HUES6 (cell line): Measurements from ENCODE around the gene DHX9.
"Not testable (repeated sequence)": the region's sequence is repeated elsewhere in the genome, so short reads cannot be mapped to it uniquely, and the experiment has no call there.

Source experiments
- H3K27ac ChIP-seq: 2 replicates; pipeline ENCODE4 v1.7.0; 2013; ENCODE audit warnings: low read depth, mild to moderate bottlenecking, low read length, inconsistent platforms
- H3K27me3 ChIP-seq: 2 replicates; pipeline ENCODE4 v1.6.1; 2013; ENCODE audit warnings: low read length; ENCODE audit not compliant: control insufficient read depth, insufficient read depth
- H3K36me3 ChIP-seq: 2 replicates; pipeline ENCODE4 v1.6.1; 2013; ENCODE audit warnings: low read length; ENCODE audit not compliant: control insufficient read depth, insufficient read depth
- H3K4me1 ChIP-seq: 2 replicates; pipeline ENCODE4 v1.6.1; 2013; ENCODE audit warnings: low read length; ENCODE audit not compliant: control insufficient read depth, insufficient read depth
- H3K4me3 ChIP-seq: 2 replicates; pipeline ENCODE4 v1.5.1; 2013; ENCODE audit warnings: low read depth, low read length
- H3K9ac ChIP-seq: one replicate; pipeline ENCODE4 v1.6.1; 2013; ENCODE audit warnings: mild to moderate bottlenecking, low read length
- H3K9me3 ChIP-seq: 2 replicates; pipeline ENCODE4 v1.6.1; 2013; ENCODE audit warnings: low read depth, low read length; ENCODE audit not compliant: control insufficient read depth, insufficient read depth

DHX9 gene

GRCh38 chr1:182889997-182890396 is 50.9 kb downstream of the DHX9 start:
- H3K9ac ChIP-seq = no peak overlapping the region

GRCh38 chr1:182890927-182891610 is 51.9 kb downstream of the DHX9 start:
- Histone ChIP-seq H3K36me3 (peaks cover 33% of the 10 kb centered on the region), H3K9ac (no peak overlapping the region), H3K27me3 (no peaks in the 10 kb centered on the region), H3K9me3 (no peaks in the 10 kb centered on the region), H3K27ac (no peak overlapping the region), H3K4me1 (peaks cover 4% of the 10 kb centered on the region; the same call in 1 of the 2 replicates), H3K4me3 (no peak overlapping the region)

More at GRCh38 chr1:182889997-182890396, 50.9 kb downstream of the DHX9 start:
- H3K27me3 ChIP-seq = no peaks in the 10 kb centered on the region
- no peaks in the 10 kb centered on the region for H3K9me3 ChIP-seq
- peaks cover 4% of the 10 kb centered on the region; the same call in 1 of the 2 replicates for H3K4me1 ChIP-seq
- H3K27ac ChIP-seq = no peak overlapping the region
- no peak overlapping the region for H3K4me3 ChIP-seq
- peaks cover 44% of the 10 kb centered on the region for H3K36me3 ChIP-seq

DNA sequence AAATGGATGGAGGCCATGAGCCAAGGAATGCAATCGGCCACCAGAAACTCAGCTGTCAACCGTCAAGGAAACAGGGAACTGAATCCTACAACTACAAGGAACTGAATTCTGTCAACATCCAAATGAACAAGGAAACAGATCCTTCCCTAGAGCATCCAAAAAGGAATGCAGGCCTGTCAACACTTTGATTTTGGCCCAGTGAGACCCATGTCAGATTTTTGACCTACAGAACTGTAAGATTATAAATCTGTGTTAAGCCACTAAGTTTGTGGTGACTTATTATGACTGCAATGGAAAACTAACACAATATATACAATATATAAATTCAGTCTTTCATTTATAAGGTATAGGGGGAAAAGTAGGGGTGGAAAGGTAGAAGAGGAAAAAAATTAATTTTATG is 58.5 kb downstream of the DHX9 start:
- no peaks in the 10 kb centered on the region for H3K4me1 ChIP-seq
- no peak overlapping the region for H3K27ac ChIP-seq
- no peak overlapping the region for H3K9ac ChIP-seq
- H3K9me3 ChIP-seq = no peaks in the 10 kb centered on the region
- no peaks in the 10 kb centered on the region for H3K36me3 ChIP-seq
- no peak overlapping the region for H3K4me3 ChIP-seq
- no peaks in the 10 kb centered on the region for H3K27me3 ChIP-seq

DNA sequence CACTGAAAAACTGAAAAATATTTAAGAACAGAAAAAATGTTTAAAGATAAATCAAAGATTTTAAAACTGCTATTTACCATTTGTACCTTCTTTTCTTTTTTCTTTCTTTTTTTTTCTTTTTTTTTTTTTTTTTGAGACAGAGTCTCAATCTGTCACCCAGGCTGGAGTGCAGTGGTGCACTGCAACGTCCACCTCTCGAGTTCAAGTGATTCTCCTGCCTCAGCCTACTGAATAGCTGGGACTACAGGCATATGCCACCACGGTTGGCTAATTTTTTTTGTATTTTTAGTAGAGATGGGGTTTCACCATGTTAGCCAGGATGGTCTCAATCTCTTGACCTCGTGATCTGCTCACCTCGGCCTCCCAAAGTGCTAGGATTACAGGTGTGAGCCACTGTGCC is 62.8 kb downstream of the DHX9 start:
- not testable (repeated sequence) for H3K36me3 ChIP-seq, H3K4me3 ChIP-seq, H3K27ac ChIP-seq, H3K9ac ChIP-seq, H3K4me1 ChIP-seq, H3K9me3 ChIP-seq, H3K27me3 ChIP-seq

DNA sequence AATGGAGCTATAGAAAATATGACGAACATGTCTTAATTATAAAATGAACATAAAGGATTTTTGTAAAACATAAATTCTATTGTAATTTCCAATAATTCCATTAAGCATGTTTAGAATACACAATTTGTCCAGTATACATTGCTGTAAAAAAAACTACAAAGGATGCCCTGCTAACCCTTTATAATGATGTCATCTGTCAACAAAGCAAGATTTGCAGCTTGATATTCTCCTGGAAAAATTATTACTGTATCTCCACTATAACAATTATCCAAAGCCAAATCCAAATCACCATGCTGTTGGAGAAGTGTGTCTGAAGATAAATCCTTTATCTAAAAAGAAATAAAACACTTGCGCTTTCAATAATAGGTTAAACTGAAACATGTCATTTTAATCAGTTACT is 66.2 kb downstream of the DHX9 start:
- Histone ChIP-seq H3K36me3 (no peaks in the 10 kb centered on the region), H3K27ac (no peak overlapping the region), H3K9me3 (no peaks in the 10 kb centered on the region), H3K4me1 (peaks cover 6% of the 10 kb centered on the region), H3K27me3 (no peaks in the 10 kb centered on the region), H3K4me3 (no peak overlapping the region), H3K9ac (no peak overlapping the region)

GRCh38 chr1:182909578-182909977 is 70.4 kb downstream of the DHX9 start:
- Histone ChIP-seq H3K27ac (no peak overlapping the region), H3K36me3 (no peaks in the 10 kb centered on the region), H3K4me3 (no peak overlapping the region), H3K27me3 (no peaks in the 10 kb centered on the region), H3K4me1 (peaks cover 8% of the 10 kb centered on the region), H3K9ac (no peak overlapping the region), H3K9me3 (peaks cover 17% of the 10 kb centered on the region; the same call in 1 of the 2 replicates)

GRCh38 chr1:182910143-182910542 is 71.0 kb downstream of the DHX9 start:
- H3K9me3 ChIP-seq = peaks cover 17% of the 10 kb centered on the region; the same call in 1 of the 2 replicates
- H3K4me1 ChIP-seq = peaks cover 8% of the 10 kb centered on the region
- H3K27me3 ChIP-seq = no peaks in the 10 kb centered on the region
- H3K4me3 ChIP-seq = no peak overlapping the region
- H3K27ac ChIP-seq = no peak overlapping the region
- no peaks in the 10 kb centered on the region for H3K36me3 ChIP-seq
- H3K9ac ChIP-seq = no peak overlapping the region

- Histone ChIP-seq H3K9ac (no peak overlapping the region), H3K4me3 (no peak overlapping the region), H3K4me1 (peaks cover 8% of the 10 kb centered on the region), H3K27me3 (no peaks in the 10 kb centered on the region), H3K27ac (no peak overlapping the region), H3K36me3 (no peaks in the 10 kb centered on the region), H3K9me3 (peaks cover 17% of the 10 kb centered on the region; the same call in 1 of the 2 replicates)
These were observed 74.3 kb downstream of the DHX9 start for GRCh38 chr1:182913401-182913800.

GRCh38 chr1:182917378-182917777 is 78.2 kb downstream of the DHX9 start:
- Histone ChIP-seq H3K4me3 (no peak overlapping the region), H3K27me3 (no peaks in the 10 kb centered on the region), H3K9ac (no peak overlapping the region), H3K27ac (no peak overlapping the region), H3K9me3 (peaks cover 9% of the 10 kb centered on the region; the same call in 1 of the 2 replicates), H3K36me3 (no peaks in the 10 kb centered on the region), H3K4me1 (no peaks in the 10 kb centered on the region)

DNA sequence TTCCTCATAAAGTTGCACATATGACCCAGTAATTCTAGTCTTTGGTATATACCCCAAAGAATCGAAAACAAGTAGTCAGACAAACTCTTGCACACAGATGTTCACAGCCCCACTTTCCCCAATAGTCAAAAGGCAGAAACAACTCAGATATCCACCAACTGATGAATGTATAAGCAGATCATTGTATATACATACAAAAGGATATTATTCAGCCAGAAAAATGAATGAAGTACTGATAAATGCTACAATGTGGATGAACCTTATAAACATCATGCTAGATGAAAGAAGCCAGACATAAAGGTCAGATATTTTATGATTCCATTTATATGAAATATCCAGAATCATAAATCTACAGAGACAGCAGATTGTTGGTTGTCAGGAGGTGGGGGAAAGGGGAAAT is 86.5 kb downstream of the DHX9 start:
- Histone ChIP-seq H3K9ac (no peak overlapping the region), H3K27ac (no peak overlapping the region), H3K4me1 (no peaks in the 10 kb centered on the region), H3K27me3 (no peaks in the 10 kb centered on the region), H3K4me3 (no peak overlapping the region), H3K9me3 (no peaks in the 10 kb centered on the region), H3K36me3 (no peaks in the 10 kb centered on the region)

DNA sequence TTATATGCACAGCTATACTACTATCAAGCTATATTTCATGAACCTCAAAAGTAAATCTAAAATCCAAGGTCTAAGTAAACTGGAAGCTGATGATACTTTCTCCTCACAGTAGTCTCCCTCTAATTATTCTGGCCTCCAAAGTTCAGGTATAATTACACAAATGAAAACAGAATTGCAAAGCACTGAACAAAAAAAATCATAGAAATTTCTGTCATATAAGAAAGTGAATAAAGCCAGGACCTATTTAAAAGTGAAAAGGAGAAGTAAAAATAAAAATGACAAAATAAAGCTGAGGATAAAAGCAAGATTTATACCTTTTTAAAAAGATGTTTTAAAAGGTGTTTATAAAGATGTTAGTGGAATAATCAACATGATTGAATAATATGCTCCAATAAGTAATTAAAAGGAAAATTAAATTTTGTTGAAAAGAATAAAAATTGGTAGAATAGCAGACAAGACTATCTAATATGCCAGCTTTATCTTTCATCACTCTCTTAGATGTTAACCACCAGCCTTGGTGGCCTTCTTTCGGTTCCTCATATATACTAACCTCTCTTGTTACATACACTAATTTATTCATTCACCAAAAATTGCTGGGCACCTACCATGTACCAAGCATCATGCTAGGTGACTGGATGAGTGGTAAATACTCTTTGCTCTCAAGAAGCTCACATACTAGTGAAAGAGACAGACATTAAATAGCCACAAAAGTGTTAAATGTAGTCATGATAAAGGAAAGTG is 88.7 kb downstream of the DHX9 start:
- Histone ChIP-seq H3K4me1 (no peaks in the 10 kb centered on the region), H3K9ac (no peak overlapping the region), H3K9me3 (no peaks in the 10 kb centered on the region), H3K36me3 (no peaks in the 10 kb centered on the region), H3K27ac (no peak overlapping the region), H3K4me3 (no peak overlapping the region), H3K27me3 (no peaks in the 10 kb centered on the region)
